Measurements from ENCODE around the gene PRKCZ. TPM values are rescaled to one million over a fixed set of nuclear protein-coding genes. Genes with fewer than 3 reads are reported as not detected.

PRKCZ gene
- polyA plus RNA-seq, 3 donors = 0.74 to 1.9 (median 1.4) TPM

DNA sequence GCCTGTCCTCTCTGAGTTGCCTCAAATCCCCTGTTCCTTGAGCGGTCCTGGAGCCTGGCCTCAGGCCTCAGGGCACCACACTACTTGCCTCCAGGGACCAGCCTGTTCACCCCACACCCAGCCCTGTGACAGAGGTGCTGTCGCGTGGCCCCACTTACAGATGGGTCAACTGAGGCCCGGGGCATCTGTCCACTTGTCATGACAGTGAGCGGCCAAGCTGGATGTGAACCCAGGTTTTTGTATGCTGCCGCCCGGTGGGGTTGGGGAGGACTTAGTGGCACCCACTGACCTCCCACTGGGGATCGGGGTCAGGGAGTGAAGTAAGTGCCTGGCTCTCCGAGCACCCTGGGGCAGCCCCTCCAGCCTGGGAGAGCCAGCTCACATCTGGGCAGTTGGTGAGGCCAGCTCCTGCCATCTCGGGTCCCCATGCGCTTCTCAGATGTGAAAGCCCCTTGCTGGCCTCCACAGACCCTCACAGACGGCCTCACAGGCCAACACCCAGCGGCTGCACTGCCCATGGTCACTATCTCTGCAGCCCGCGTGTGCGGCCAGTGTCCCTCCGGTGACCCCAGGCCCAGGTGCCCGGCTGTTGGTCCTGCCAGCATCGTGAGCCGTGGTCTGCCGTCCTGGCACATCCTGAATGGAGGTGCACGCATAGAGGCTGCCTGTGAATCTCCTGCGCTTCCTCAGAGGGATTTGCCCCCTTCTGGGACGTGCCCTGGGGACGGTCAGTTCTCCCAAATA, 153.6 kb downstream of the PRKCZ start:
- H3K4me3 ChIP-seq (replicated peaks in 1 of 3; ENCODE audit: low read depth in 2 of 3, low read length in 3 of 3) = peak overlapping the region in 2 of 3 experiments; percentile 32 to 75
- no peaks in the 10 kb centered on the region for H3K9me3 ChIP-seq (replicated peaks in 1 of 2; ENCODE audit: control insufficient read depth in 1 of 2, insufficient read depth in 1 of 2, low read length in 2 of 2)
- H3K27ac ChIP-seq (ENCODE audit: low read depth in 1 of 2, low read length in 2 of 2) = no peak overlapping the region
- H3K9ac ChIP-seq (ENCODE audit: insufficient read depth, low read length, poor library complexity, severe bottlenecking) = peak overlapping the region; percentile 62
- peak overlapping the region in 1 of 2 donors; percentile 53 for H3K4me3 Mint-ChIP-seq
- H3K9me3 Mint-ChIP-seq = peaks cover 0 to 4% (median 0%) of the 10 kb centered on the region in 7 donors
- 98% methylated on average over 12 of the region's 25 CpGs for WGBS (ENCODE audit: insufficient coverage)
- peaks cover 13 to 26% (median 16%) of the 10 kb centered on the region in 3 donors for H3K27me3 Mint-ChIP-seq (ENCODE audit: low read depth in 3 of 3)
- H3K4me1 ChIP-seq (ENCODE audit: control insufficient read depth in 1 of 2, insufficient read depth in 2 of 2, low read length in 2 of 2) = peaks cover 26 to 32% of the 10 kb centered on the region in 2 donors
- no peaks in the 10 kb centered on the region for H3K79me2 ChIP-seq (ENCODE audit: insufficient read depth, low read length)
- no peaks in the 10 kb centered on the region for H3K36me3 Mint-ChIP-seq
- intact Hi-C loops (cut with micrococcal nuclease) = loop anchor here (2.0 to 10.0 kb wide), 3 partner anchors 287 to 383 kb away; partner anchors contain the start of genes CALML6 (in 1 of the 2), PANK4 (in 1 of the 2), PRXL2B (in 1 of the 2) and TMEM52 (in 1 of the 2)
- no peaks in the 10 kb centered on the region for H4K20me1 ChIP-seq (ENCODE audit: insufficient read depth, low read length)
- H3K36me3 ChIP-seq (replicated peaks in 1 of 2; ENCODE audit: control insufficient read depth in 1 of 2, insufficient read depth in 2 of 2, low read length in 2 of 2) = no peaks in the 10 kb centered on the region
- H2AFZ ChIP-seq (ENCODE audit: insufficient read depth, low read depth, low read length, poor library complexity, severe bottlenecking) = peak overlapping the region; percentile 73
- H3K27ac Mint-ChIP-seq = peak overlapping the region in 1 of 7 donors; percentile 33
- TF ChIP-seq, protein P1, sequence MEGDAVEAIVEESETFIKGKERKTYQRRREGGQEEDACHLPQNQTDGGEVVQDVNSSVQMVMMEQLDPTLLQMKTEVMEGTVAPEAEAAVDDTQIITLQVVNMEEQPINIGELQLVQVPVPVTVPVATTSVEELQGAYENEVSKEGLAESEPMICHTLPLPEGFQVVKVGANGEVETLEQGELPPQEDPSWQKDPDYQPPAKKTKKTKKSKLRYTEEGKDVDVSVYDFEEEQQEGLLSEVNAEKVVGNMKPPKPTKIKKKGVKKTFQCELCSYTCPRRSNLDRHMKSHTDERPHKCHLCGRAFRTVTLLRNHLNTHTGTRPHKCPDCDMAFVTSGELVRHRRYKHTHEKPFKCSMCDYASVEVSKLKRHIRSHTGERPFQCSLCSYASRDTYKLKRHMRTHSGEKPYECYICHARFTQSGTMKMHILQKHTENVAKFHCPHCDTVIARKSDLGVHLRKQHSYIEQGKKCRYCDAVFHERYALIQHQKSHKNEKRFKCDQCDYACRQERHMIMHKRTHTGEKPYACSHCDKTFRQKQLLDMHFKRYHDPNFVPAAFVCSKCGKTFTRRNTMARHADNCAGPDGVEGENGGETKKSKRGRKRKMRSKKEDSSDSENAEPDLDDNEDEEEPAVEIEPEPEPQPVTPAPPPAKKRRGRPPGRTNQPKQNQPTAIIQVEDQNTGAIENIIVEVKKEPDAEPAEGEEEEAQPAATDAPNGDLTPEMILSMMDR (IDR thresholded peaks at IDR 0.05) = no peak
- peaks cover 0 to 9% of the 10 kb centered on the region in 2 donors for H3K27me3 ChIP-seq (ENCODE audit: control insufficient read depth in 2 of 2, insufficient read depth in 2 of 2, low read length in 2 of 2)
- DNase-seq = no peak
- peak overlapping the region; percentile 93 for H3K4me2 ChIP-seq (replicated peaks; ENCODE audit: extremely low read depth, low read length, poor library complexity, severe bottlenecking)
- peaks cover 21% of the 10 kb centered on the region for H3K4me1 Mint-ChIP-seq

DNA sequence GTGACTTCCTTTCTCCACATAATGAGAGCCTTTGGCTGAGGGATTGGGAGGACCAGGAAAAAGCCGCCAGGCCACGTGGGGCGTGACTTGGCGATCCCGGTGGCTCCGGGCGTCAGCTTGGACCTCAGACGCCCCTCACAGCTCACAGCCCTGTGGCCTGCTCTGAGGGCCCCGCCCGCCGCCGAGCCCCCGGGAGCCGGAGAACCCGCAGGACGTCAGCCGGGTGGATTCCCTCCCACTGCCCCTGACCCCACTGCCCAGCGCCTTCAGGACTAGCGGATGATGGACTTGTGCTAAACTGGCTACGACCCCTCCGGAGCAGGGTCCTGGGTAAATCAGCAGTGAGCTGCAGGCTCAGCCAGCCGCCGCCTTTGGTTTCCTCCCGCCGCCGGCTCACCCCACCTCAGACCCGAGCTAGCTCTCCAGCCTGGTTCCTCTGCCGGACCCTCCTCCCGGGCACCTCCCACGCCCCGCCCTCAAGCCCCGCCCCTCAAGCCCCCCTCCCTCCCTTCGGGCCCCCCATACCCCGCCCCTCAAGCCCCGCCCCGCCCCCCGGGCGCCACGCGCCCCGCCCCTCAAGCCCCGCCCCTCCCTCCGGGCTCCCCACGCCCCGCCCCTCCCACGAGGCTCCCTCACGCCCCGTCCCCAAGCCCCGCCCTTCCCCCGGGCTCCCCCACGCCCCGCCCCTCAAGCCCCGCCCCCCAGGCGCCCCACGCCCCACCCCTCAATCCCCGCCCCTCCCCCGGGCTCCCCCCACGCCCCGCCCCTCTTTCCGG, 154.4 kb downstream of the PRKCZ start:
- Histone ChIP-seq H2AFZ (ENCODE audit: insufficient read depth, low read depth, low read length, poor library complexity, severe bottlenecking) (peak overlapping the region; percentile 73), H3K4me1 (ENCODE audit: control insufficient read depth in 1 of 2, insufficient read depth in 2 of 2, low read length in 2 of 2) (peaks cover 18 to 24% of the 10 kb centered on the region in 2 donors)

More for the DNA sequence above, 154.4 kb downstream of the PRKCZ start:
- H3K9me3 Mint-ChIP-seq = peaks cover 0 to 4% (median 0%) of the 10 kb centered on the region in 7 donors
- Histone ChIP-seq H3K36me3 (replicated peaks in 1 of 2; ENCODE audit: control insufficient read depth in 1 of 2, insufficient read depth in 2 of 2, low read length in 2 of 2) (no peaks in the 10 kb centered on the region), H3K9ac (ENCODE audit: insufficient read depth, low read length, poor library complexity, severe bottlenecking) (peak overlapping the region; percentile 62), H3K9me3 (replicated peaks in 1 of 2; ENCODE audit: control insufficient read depth in 1 of 2, insufficient read depth in 1 of 2, low read length in 2 of 2) (no peaks in the 10 kb centered on the region), H3K79me2 (ENCODE audit: insufficient read depth, low read length) (no peaks in the 10 kb centered on the region), H3K4me2 (replicated peaks; ENCODE audit: extremely low read depth, low read length, poor library complexity, severe bottlenecking) (peak overlapping the region; percentile 93), H3K4me3 (replicated peaks in 1 of 3; ENCODE audit: low read depth in 2 of 3, low read length in 3 of 3) (peak overlapping the region; percentile 32 to 75 (median 36)), H3K27me3 (ENCODE audit: control insufficient read depth in 2 of 2, insufficient read depth in 2 of 2, low read length in 2 of 2) (peaks cover 0 to 9% of the 10 kb centered on the region in 2 donors), H4K20me1 (ENCODE audit: insufficient read depth, low read length) (no peaks in the 10 kb centered on the region), H3K27ac (ENCODE audit: low read depth in 1 of 2, low read length in 2 of 2) (peak overlapping the region in 1 of 2 donors; percentile 9)
- intact Hi-C loops (cut with micrococcal nuclease) = loop anchor here (2.0 to 10.0 kb wide), 3 partner anchors 287 to 382 kb away; partner anchors contain the start of genes CALML6 (in 1 of the 2), PANK4 (in 1 of the 2), PRXL2B (in 1 of the 2) and TMEM52 (in 1 of the 2)
- DNase-seq = peak in 2 of 3 donors; percentile 73
- H3K27ac Mint-ChIP-seq = peak overlapping the region in 6 of 7 donors; percentile 9 to 68 (median 44)
- peak overlapping the region; percentile 73 to 74 for H3K4me3 Mint-ChIP-seq
- H3K36me3 Mint-ChIP-seq = no peaks in the 10 kb centered on the region
- H3K4me1 Mint-ChIP-seq = peaks cover 13% of the 10 kb centered on the region
- 2% methylated on average over 23 of the region's 60 CpGs for WGBS (ENCODE audit: insufficient coverage)
- peaks cover 16 to 31% (median 20%) of the 10 kb centered on the region in 3 donors for H3K27me3 Mint-ChIP-seq (ENCODE audit: low read depth in 3 of 3)
- TF ChIP-seq, protein P1 (IDR thresholded peaks at IDR 0.05) = no peak
